Uterus (tissue), 4 donors: Measurements from ENCODE around the gene SERPINA6. TPM values are rescaled to one million over a fixed set of nuclear protein-coding genes. Genes with fewer than 3 reads are reported as not detected.

Experiments used
- DNase-seq, 2 donors: peaks; one replicate each; pipeline ENCODE4 v3.0.0-alpha.2; 2019 to 2020
- H3K27ac ChIP-seq, 2 donors: fragments of 200-600 bp; sonication (generic); 1 replicate in 1 of 2; 2 replicates in 1 of 2; pipeline ENCODE4 v1.5.1; 2016 to 2018
- H3K27me3 ChIP-seq, 2 donors: fragments of 200-600 bp; sonication (generic); one replicate each; pipeline ENCODE4 v1.5.1; 2018 to 2019; ENCODE audit warnings: control low read depth in 1 of 2
- H3K36me3 ChIP-seq, 2 donors: fragments of 200-600 bp; sonication (generic); one replicate each; pipeline ENCODE4 v1.5.1; 2019; ENCODE audit warnings: control low read depth in 1 of 2
- H3K4me1 ChIP-seq, 2 donors: fragments of 200-600 bp; sonication (generic); one replicate each; pipeline ENCODE4 v1.5.1; 2018 to 2019; ENCODE audit warnings: control low read depth in 1 of 2
- H3K4me3 ChIP-seq, 2 donors: fragments of 200-600 bp; sonication (generic); 1 replicate in 1 of 2; 2 replicates in 1 of 2; pipeline ENCODE4 v1.5.1; 2018 to 2019; ENCODE audit warnings: mild to moderate bottlenecking in 1 of 2
- H3K9me3 ChIP-seq, 2 donors: fragments of 200-600 bp; sonication (generic); one replicate each; pipeline ENCODE4 v1.5.1; 2019; ENCODE audit warnings: control low read depth in 1 of 2
- CTCF ChIP-seq, 4 experiments: fragments of 200-600 bp in 2 of 4; fragments of 450-650 bp in 2 of 4; sonication (generic) in 2 of 4; IDR thresholded peaks; one replicate each; pipeline ENCODE4 v1.5.1; 2016 to 2019; ENCODE audit warnings: antibody characterized with exemption in 4 of 4, mild to moderate bottlenecking in 2 of 4, moderate library complexity in 1 of 4
- POLR2A ChIP-seq, 2 donors: fragments of 450-650 bp; IDR thresholded peaks; one replicate each; pipeline ENCODE4 v1.6.1; 2016; ENCODE audit warnings: antibody characterized with exemption in 2 of 2, mild to moderate bottlenecking in 1 of 2, moderate library complexity in 1 of 2
- intact Hi-C: fragments of 100-400 bp; cut with DNase I; formaldehyde crosslinking; loops from one replicate; pipeline ENCODE4 v1.15.1; 2023; ENCODE audit warnings: low total_unique reads
- total RNA-seq, 4 donors: library from RNA; depleted of rRNA in 3 of 4; stranded (reverse); fragments of >200 nt in 3 of 4; gene quantifications; one replicate each; pipeline versions ENCODE4 v1.1.0 to v1.2.4, GENCODE V29; 2014 to 2023
- donor health status: DM: yes; HTN: yes; CAD: no.

The SERPINA6 gene
- total RNA-seq, 4 donors from 2014 or later, result 0.76 TPM; not detected in 3

DNA sequence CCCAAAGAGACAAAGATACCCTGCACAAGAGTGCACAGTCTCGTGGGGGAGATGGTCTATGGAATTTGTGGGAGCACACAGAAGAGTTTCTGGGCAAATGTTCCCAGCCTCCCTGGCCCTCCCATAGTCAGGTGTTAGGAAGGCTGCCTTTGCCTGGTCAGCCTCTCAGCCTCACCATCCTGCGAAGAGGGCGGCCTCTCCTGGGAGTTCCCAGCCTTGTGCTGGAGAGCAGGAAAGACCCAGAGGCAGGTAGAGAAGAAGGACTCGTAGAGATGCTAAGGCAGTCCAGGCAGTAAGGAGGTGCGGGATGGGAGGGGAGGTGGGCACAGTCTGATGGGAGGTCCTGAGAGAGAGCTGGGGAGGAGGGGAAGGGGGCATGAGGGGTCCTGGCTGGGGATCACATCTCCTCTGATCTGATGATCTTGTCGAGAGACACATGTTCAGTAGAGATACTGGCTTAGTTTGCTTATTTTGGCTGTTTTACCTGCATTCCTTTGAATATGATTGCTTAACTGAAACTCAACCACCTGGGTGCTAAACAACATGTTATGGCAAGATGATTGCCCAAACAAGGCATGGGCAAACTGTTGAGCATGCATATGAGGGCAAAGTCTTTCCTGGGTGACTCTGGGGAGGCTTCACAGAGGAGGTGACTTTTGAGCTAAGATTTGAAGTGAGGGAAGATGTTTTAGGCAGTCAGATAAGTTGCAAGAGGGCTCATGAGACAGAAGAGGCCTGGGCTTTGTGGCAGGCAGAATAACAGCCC lies 10.5 kb downstream of the SERPINA6 start:
- Histone ChIP-seq H3K36me3 (no peaks in the 10 kb centered on the region), H3K27me3 (no peaks in the 10 kb centered on the region), H3K9me3 (no peaks in the 10 kb centered on the region), H3K4me1 (no peaks in the 10 kb centered on the region), H3K4me3 (no peak overlapping the region), H3K27ac (no peak overlapping the region)
- intact Hi-C loops, result no loop called here
- TF ChIP-seq CTCF (IDR thresholded peaks at IDR 0.05) (no peak), POLR2A (IDR thresholded peaks at IDR 0.05) (no peak)
- no peak for DNase-seq

DNA sequence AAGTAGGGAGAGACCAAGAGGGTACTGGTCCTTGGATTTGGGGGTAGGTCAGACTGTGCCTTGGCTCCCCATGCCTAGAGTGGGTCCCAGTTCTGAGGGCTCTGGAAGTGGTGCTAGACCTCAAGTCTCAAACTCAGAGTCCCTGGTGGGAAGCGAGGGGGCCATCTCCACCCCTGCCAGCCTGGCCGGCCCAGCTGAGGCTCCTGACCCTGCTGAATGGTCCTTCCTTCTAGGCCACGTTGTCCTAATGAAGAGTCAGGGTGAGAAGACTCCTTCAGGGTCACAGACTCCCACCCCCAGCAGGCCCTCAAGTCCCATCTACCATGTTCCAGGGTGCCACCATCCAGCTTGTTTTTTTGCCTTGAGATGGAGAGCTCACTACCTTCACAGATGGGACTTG lies 12.9 kb downstream of the SERPINA6 start:
- Histone ChIP-seq H3K27me3 (no peaks in the 10 kb centered on the region), H3K27ac (no peak overlapping the region), H3K36me3 (no peaks in the 10 kb centered on the region), H3K9me3 (no peaks in the 10 kb centered on the region), H3K4me3 (no peak overlapping the region), H3K4me1 (no peaks in the 10 kb centered on the region)
- TF ChIP-seq CTCF (IDR thresholded peaks at IDR 0.05) (no peak), POLR2A (IDR thresholded peaks at IDR 0.05) (no peak)
- intact Hi-C loops, result no loop called here
- no peak for DNase-seq

DNA sequence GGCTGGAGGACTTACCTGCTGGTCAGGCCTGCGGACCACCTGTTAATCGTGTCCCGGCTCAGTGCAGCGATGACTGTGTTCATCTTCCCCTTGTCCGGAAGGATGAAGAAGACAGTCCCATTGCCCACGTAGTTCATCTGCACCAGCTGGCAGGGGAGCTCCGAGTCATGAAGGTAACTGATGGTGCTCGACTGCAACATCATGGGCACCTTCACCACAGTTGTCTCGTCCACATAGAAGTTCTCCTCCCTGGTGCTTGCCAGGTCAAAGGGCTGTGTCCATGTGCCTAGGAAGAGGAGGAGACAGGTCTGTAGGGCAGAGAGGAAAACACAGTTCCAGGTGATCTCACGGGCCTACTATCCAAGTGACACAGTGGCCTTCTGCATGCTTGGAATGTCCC lies 13.4 kb downstream of the SERPINA6 start:
- Histone ChIP-seq H3K27ac (no peak overlapping the region), H3K4me3 (no peak overlapping the region), H3K4me1 (no peaks in the 10 kb centered on the region), H3K36me3 (no peaks in the 10 kb centered on the region), H3K27me3 (no peaks in the 10 kb centered on the region), H3K9me3 (no peaks in the 10 kb centered on the region)
- intact Hi-C loops, result no loop called here
- no peak for DNase-seq
- TF ChIP-seq CTCF (IDR thresholded peaks at IDR 0.05) (no peak), POLR2A (IDR thresholded peaks at IDR 0.05) (no peak)

GRCh38 chr14:94307410-94307992 lies 15.6 kb downstream of the SERPINA6 start:
- H3K4me1 ChIP-seq, result no peaks in the 10 kb centered on the region
- no peaks in the 10 kb centered on the region for H3K27me3 ChIP-seq
- no peak for TF ChIP-seq POLR2A (IDR thresholded peaks at IDR 0.05)
- no peak for TF ChIP-seq CTCF (IDR thresholded peaks at IDR 0.05)
- H3K4me3 ChIP-seq, result no peak overlapping the region
- H3K36me3 ChIP-seq, result no peaks in the 10 kb centered on the region
- H3K27ac ChIP-seq, result no peak overlapping the region
- H3K9me3 ChIP-seq, result no peaks in the 10 kb centered on the region
- intact Hi-C loops, result no loop called here
- no peak for DNase-seq
